GM12874 (cell line): ENCODE data around the gene ARHGAP25.

Experiments used
- CTCF ChIP-seq: IDR thresholded peaks from 2 replicates; pipeline ENCODE4 v1.5.1; 2011; ENCODE audit warnings: low read depth, mild to moderate bottlenecking, control low read depth, low read length, moderate library complexity; ENCODE audit not compliant: insufficient read depth

The ARHGAP25 gene

GRCh38 chr2:68792751-68793150, 58.1 kb downstream of the ARHGAP25 start:
- no peak for TF ChIP-seq CTCF

- TF ChIP-seq CTCF, result no peak
Measured at GRCh38 chr2:68796295-68796905, 61.8 kb downstream of the ARHGAP25 start.

- no peak for TF ChIP-seq CTCF
Measured at GRCh38 chr2:68798569-68798968, 64.0 kb downstream of the ARHGAP25 start.

- TF ChIP-seq CTCF, result no peak
Measured at GRCh38 chr2:68799140-68800026, 64.8 kb downstream of the ARHGAP25 start.

- TF ChIP-seq CTCF, result no peak
Measured at GRCh38 chr2:68800027-68800401, 65.4 kb downstream of the ARHGAP25 start.

- no peak for TF ChIP-seq CTCF
Measured at GRCh38 chr2:68800517-68800916, 65.9 kb downstream of the ARHGAP25 start.

- no peak for TF ChIP-seq CTCF
Measured at GRCh38 chr2:68805025-68805424, 70.4 kb downstream of the ARHGAP25 start.
